ENCODE measurements around the gene SPEG. TPM values are rescaled to one million over a fixed set of nuclear protein-coding genes. Genes with fewer than 3 reads are reported as not detected.
"Not testable (repeated sequence)": the region's sequence is repeated elsewhere in the genome, so short reads cannot be mapped to it uniquely, and the experiment has no call there.

The SPEG gene
- total and polyA plus RNA-seq, 4 donors, result 81.6 to 1,108 (median 357) TPM

- Histone ChIP-seq H3K36me3 (ENCODE audit: control insufficient read depth in 1 of 2, insufficient read depth in 2 of 2, low read length in 1 of 2) (no peaks in the 10 kb centered on the region), H3K4me1 (ENCODE audit: control insufficient read depth in 1 of 2, insufficient read depth in 2 of 2, low read length in 2 of 2) (peaks cover 0 to 2% of the 10 kb centered on the region in 2 donors), H3K27ac (ENCODE audit: low read depth in 1 of 2, low read length in 2 of 2) (no peak overlapping the region), H3K4me3 (ENCODE audit: low read length in 2 of 2) (no peak overlapping the region), H3K9me3 (ENCODE audit: control insufficient read depth, low read length) (no peaks in the 10 kb centered on the region), H3K27me3 (ENCODE audit: control insufficient read depth in 1 of 2, insufficient read depth in 2 of 2, low read length in 1 of 2) (no peaks in the 10 kb centered on the region)
- ATAC-seq (ENCODE audit: low FRiP score), result peak; percentile 76
- 18% methylated on average over 15 of the region's 15 CpGs for WGBS, 2 donors
- DNase-seq, result peak; percentile 78 to 79
- intact Hi-C loops (cut with DNase I), result loop anchor here (1.0 to 10.0 kb wide), 4 partner anchors 52 to 282 kb away; no protein-coding TSS in a partner anchor
Measured at GRCh38 chr2:219402665-219403515, 31.8 kb upstream of the SPEG start.

- Histone ChIP-seq H3K9me3 (ENCODE audit: control insufficient read depth, low read length) (no peaks in the 10 kb centered on the region), H3K4me3 (ENCODE audit: low read length in 2 of 2) (no peak overlapping the region), H3K27ac (ENCODE audit: low read depth in 1 of 2, low read length in 2 of 2) (peak overlapping the region in 1 of 2 donors; percentile 81), H3K36me3 (ENCODE audit: control insufficient read depth in 1 of 2, insufficient read depth in 2 of 2, low read length in 1 of 2) (no peaks in the 10 kb centered on the region), H3K4me1 (ENCODE audit: control insufficient read depth in 1 of 2, insufficient read depth in 2 of 2, low read length in 2 of 2) (peaks cover 0 to 2% of the 10 kb centered on the region in 2 donors), H3K27me3 (ENCODE audit: control insufficient read depth in 1 of 2, insufficient read depth in 2 of 2, low read length in 1 of 2) (no peaks in the 10 kb centered on the region)
- DNase-seq (peak in 1 of 2 donors; percentile 62), ATAC-seq (ENCODE audit: low FRiP score) (no peak)
- intact Hi-C loops (cut with DNase I), result loop anchor here (1.0 to 10.0 kb wide), 4 partner anchors 51 to 281 kb away; no protein-coding TSS in a partner anchor
- WGBS, 2 donors, result 86 to 93% methylated on average over 9 of the region's 9 CpGs
Measured at GRCh38 chr2:219403861-219404260, 30.8 kb upstream of the SPEG start.

GRCh38 chr2:219404291-219404910 lies 30.2 kb upstream of the SPEG start:
- H3K9me3 ChIP-seq (ENCODE audit: control insufficient read depth, low read length), result no peaks in the 10 kb centered on the region
- no peak overlapping the region for H3K4me3 ChIP-seq (ENCODE audit: low read length in 2 of 2)
- ATAC-seq (ENCODE audit: low FRiP score), result peak; percentile 45
- peak overlapping the region; percentile 67 to 81 for H3K27ac ChIP-seq (ENCODE audit: low read depth in 1 of 2, low read length in 2 of 2)
- 41 to 51% methylated on average over 10 of the region's 10 CpGs for WGBS, 2 donors
- no peaks in the 10 kb centered on the region for H3K36me3 ChIP-seq (ENCODE audit: control insufficient read depth in 1 of 2, insufficient read depth in 2 of 2, low read length in 1 of 2)
- no peaks in the 10 kb centered on the region for H3K27me3 ChIP-seq (ENCODE audit: control insufficient read depth in 1 of 2, insufficient read depth in 2 of 2, low read length in 1 of 2)
- intact Hi-C loops (cut with DNase I), result loop anchor here (10.0 kb wide), 2 partner anchors 50 to 280 kb away; no protein-coding TSS in a partner anchor
- peaks cover 0 to 2% of the 10 kb centered on the region in 2 donors for H3K4me1 ChIP-seq (ENCODE audit: control insufficient read depth in 1 of 2, insufficient read depth in 2 of 2, low read length in 2 of 2)
- DNase-seq, result peak; percentile 73 to 80

GRCh38 chr2:219404954-219405353 lies 29.7 kb upstream of the SPEG start:
- WGBS, 2 donors, result 45 to 48% methylated on average over 5 to 7 of the region's 7 CpGs
- H3K4me1 ChIP-seq (ENCODE audit: control insufficient read depth in 1 of 2, insufficient read depth in 2 of 2, low read length in 2 of 2), result peaks cover 0 to 2% of the 10 kb centered on the region in 2 donors

GRCh38 chr2:219405451-219405850 lies 29.2 kb upstream of the SPEG start:
- H3K4me3 ChIP-seq (ENCODE audit: low read length in 2 of 2), result no peak overlapping the region
- H3K27ac ChIP-seq (ENCODE audit: low read depth in 1 of 2, low read length in 2 of 2), result peak overlapping the region; percentile 67 to 81
- H3K27me3 ChIP-seq (ENCODE audit: control insufficient read depth in 1 of 2, insufficient read depth in 2 of 2, low read length in 1 of 2), result no peaks in the 10 kb centered on the region
- WGBS, 2 donors, result 67 to 78% methylated on average over 9 of the region's 9 CpGs
- DNase-seq (no peak), ATAC-seq (ENCODE audit: low FRiP score) (no peak)
- H3K9me3 ChIP-seq (ENCODE audit: control insufficient read depth, low read length), result no peaks in the 10 kb centered on the region
- H3K4me1 ChIP-seq (ENCODE audit: control insufficient read depth in 1 of 2, insufficient read depth in 2 of 2, low read length in 2 of 2), result peaks cover 0 to 2% of the 10 kb centered on the region in 2 donors
- no peaks in the 10 kb centered on the region for H3K36me3 ChIP-seq (ENCODE audit: control insufficient read depth in 1 of 2, insufficient read depth in 2 of 2, low read length in 1 of 2)
- intact Hi-C loops (cut with DNase I), result loop anchor here (5.0 to 10.0 kb wide), 4 partner anchors 37 to 279 kb away; no protein-coding TSS in a partner anchor

More at GRCh38 chr2:219404954-219405353, 29.7 kb upstream of the SPEG start:
- Histone ChIP-seq H3K4me3 (ENCODE audit: low read length in 2 of 2) (no peak overlapping the region), H3K27me3 (ENCODE audit: control insufficient read depth in 1 of 2, insufficient read depth in 2 of 2, low read length in 1 of 2) (no peaks in the 10 kb centered on the region), H3K27ac (ENCODE audit: low read depth in 1 of 2, low read length in 2 of 2) (peak overlapping the region; percentile 67 to 81), H3K36me3 (ENCODE audit: control insufficient read depth in 1 of 2, insufficient read depth in 2 of 2, low read length in 1 of 2) (no peaks in the 10 kb centered on the region), H3K9me3 (ENCODE audit: control insufficient read depth, low read length) (no peaks in the 10 kb centered on the region)
- DNase-seq (peak in 1 of 2 donors; percentile 83), ATAC-seq (ENCODE audit: low FRiP score) (peak; percentile 28)
- intact Hi-C loops (cut with DNase I), result loop anchor here (5.0 to 10.0 kb wide), 4 partner anchors 37 to 280 kb away; no protein-coding TSS in a partner anchor

GRCh38 chr2:219405958-219406860 lies 28.4 kb upstream of the SPEG start:
- H3K27ac ChIP-seq (ENCODE audit: low read depth in 1 of 2, low read length in 2 of 2), result peak overlapping the region; percentile 23 to 81
- peaks cover 0 to 2% of the 10 kb centered on the region in 2 donors for H3K4me1 ChIP-seq (ENCODE audit: control insufficient read depth in 1 of 2, insufficient read depth in 2 of 2, low read length in 2 of 2)
- intact Hi-C loops (cut with DNase I), result loop anchor here (5.0 to 10.0 kb wide), 4 partner anchors 36 to 279 kb away; no protein-coding TSS in a partner anchor
- no peak overlapping the region for H3K4me3 ChIP-seq (ENCODE audit: low read length in 2 of 2)
- H3K27me3 ChIP-seq (ENCODE audit: control insufficient read depth in 1 of 2, insufficient read depth in 2 of 2, low read length in 1 of 2), result no peaks in the 10 kb centered on the region
- H3K36me3 ChIP-seq (ENCODE audit: control insufficient read depth in 1 of 2, insufficient read depth in 2 of 2, low read length in 1 of 2), result no peaks in the 10 kb centered on the region
- H3K9me3 ChIP-seq (ENCODE audit: control insufficient read depth, low read length), result no peaks in the 10 kb centered on the region
- no peak for DNase-seq
- WGBS, 2 donors, result 77 to 82% methylated on average over 7 of the region's 7 CpGs
- no peak for ATAC-seq (ENCODE audit: low FRiP score)

GRCh38 chr2:219406861-219407230 lies 27.8 kb upstream of the SPEG start:
- intact Hi-C loops (cut with DNase I), result loop anchor here (5.0 to 10.0 kb wide), 4 partner anchors 35 to 278 kb away; no protein-coding TSS in a partner anchor
- Histone ChIP-seq H3K9me3 (ENCODE audit: control insufficient read depth, low read length) (no peaks in the 10 kb centered on the region), H3K4me3 (ENCODE audit: low read length in 2 of 2) (no peak overlapping the region), H3K36me3 (ENCODE audit: control insufficient read depth in 1 of 2, insufficient read depth in 2 of 2, low read length in 1 of 2) (no peaks in the 10 kb centered on the region), H3K4me1 (ENCODE audit: control insufficient read depth in 1 of 2, insufficient read depth in 2 of 2, low read length in 2 of 2) (peaks cover 0 to 2% of the 10 kb centered on the region in 2 donors), H3K27me3 (ENCODE audit: control insufficient read depth in 1 of 2, insufficient read depth in 2 of 2, low read length in 1 of 2) (no peaks in the 10 kb centered on the region), H3K27ac (ENCODE audit: low read depth in 1 of 2, low read length in 2 of 2) (peak overlapping the region; percentile 23 to 81)
- WGBS, 2 donors, result 42 to 48% methylated on average over 3 of the region's 3 CpGs
- peak; percentile 78 for ATAC-seq (ENCODE audit: low FRiP score)
- peak; percentile 91 to 93 for DNase-seq

- not testable (repeated sequence) for H3K4me3 ChIP-seq (ENCODE audit: low read length in 2 of 2); H3K36me3 ChIP-seq (ENCODE audit: control insufficient read depth in 1 of 2, insufficient read depth in 2 of 2, low read length in 1 of 2); DNase-seq; H3K4me1 ChIP-seq (ENCODE audit: control insufficient read depth in 1 of 2, insufficient read depth in 2 of 2, low read length in 2 of 2); ATAC-seq (ENCODE audit: low FRiP score); H3K9me3 ChIP-seq (ENCODE audit: control insufficient read depth, low read length); H3K27me3 ChIP-seq (ENCODE audit: control insufficient read depth in 1 of 2, insufficient read depth in 2 of 2, low read length in 1 of 2)
- intact Hi-C loops (cut with DNase I), result loop anchor here (5.0 to 10.0 kb wide), 4 partner anchors 35 to 277 kb away; no protein-coding TSS in a partner anchor
- WGBS, 2 donors, result 74 to 76% methylated on average over 5 of the region's 5 CpGs
- peak overlapping the region in 1 of 2 donors; percentile 45 for H3K27ac ChIP-seq (ENCODE audit: low read depth in 1 of 2, low read length in 2 of 2)
Measured at GRCh38 chr2:219407343-219407742, 27.3 kb upstream of the SPEG start.
